ENCODE measurements around the gene OR1J4.

GRCh38 chr9:122538757-122539156 lies 19.8 kb downstream of the OR1J4 start:
- TF ChIP-seq CTCF (conservative IDR thresholded peaks at IDR 0.05), result no peak
- TF ChIP-seq EZH2 (IDR thresholded peaks at IDR 0.05; ENCODE audit: low read depth), result no peak

Measured in PC-9 (cell line).